ENCODE data around the gene EHMT1. TPM values are rescaled to one million over a fixed set of nuclear protein-coding genes. Genes with fewer than 3 reads are reported as not detected.

EHMT1 gene
- total RNA-seq, 1 donor from 2014 or later, result 82.7 TPM

DNA sequence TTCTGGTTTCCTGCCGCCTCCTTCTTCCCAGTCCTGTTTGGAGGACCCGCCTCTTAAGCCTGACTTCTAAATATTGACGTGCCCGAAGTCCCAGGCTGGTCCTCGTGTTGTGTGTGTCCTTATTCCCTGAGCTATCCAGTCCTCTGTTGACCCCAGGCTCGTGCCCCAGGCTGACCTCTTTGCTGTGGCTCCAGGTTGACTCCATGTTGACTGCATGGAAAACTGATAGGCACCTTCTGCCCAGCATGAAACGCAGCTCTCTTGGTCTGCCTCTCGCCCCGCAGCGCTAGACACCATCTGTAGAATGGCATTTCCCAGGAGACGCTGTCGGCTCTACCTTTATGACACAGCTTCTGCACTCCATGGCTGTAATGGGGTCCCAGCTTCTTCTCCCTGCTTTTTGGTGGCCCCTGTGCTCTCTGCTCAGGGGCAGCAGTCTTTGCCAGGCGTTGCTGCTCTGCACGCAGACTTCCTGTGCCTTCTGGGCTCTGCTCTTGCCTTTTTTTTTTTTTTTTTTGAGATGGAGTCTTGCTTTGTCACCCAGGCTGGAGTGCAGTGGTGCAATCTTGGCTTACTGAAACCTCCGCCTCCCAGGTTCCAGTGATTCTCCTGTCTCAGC lies 28.4 kb downstream of the EHMT1 start:
- H3K4me1 ChIP-seq, result no peaks in the 10 kb centered on the region
- peak; percentile 38 for DNase-seq
- no peak overlapping the region for H3K27ac ChIP-seq
- intact Hi-C loops (cut with DNase I), result no loop called here
- peaks cover 12% of the 10 kb centered on the region for H3K36me3 ChIP-seq
- H3K27me3 ChIP-seq, result no peaks in the 10 kb centered on the region
- no peaks in the 10 kb centered on the region for H3K9me3 ChIP-seq
- ATAC-seq, result peak; percentile 39
- TF ChIP-seq CTCF (IDR thresholded peaks at IDR 0.05), result no peak
- H3K4me3 ChIP-seq, result no peak overlapping the region

DNA sequence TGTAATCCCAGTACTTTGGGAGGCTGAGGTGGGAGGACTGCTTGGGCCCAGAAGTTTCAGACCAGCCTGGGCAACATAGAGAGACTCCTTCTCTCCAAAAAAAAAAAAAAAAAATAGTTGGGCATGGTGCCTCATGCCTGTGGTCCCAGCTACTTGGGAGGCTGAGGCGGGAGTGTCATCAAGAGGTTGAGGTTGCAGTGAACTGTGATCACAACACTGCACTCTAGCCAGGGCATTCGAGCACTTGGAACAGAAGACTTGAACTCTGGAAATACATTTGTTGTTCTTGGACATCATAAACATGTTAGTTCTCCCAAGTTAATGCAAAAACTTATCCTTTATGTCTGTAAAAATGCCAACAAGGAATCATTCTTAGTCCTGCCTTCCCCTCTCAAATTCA lies 29.6 kb downstream of the EHMT1 start:
- no peak overlapping the region for H3K27ac ChIP-seq
- ATAC-seq (no peak), DNase-seq (peak; percentile 8)
- H3K4me1 ChIP-seq, result no peaks in the 10 kb centered on the region
- TF ChIP-seq CTCF (IDR thresholded peaks at IDR 0.05), result no peak
- no peaks in the 10 kb centered on the region for H3K9me3 ChIP-seq
- intact Hi-C loops (cut with DNase I), result no loop called here
- H3K4me3 ChIP-seq, result no peak overlapping the region
- H3K36me3 ChIP-seq, result peaks cover 15% of the 10 kb centered on the region
- no peaks in the 10 kb centered on the region for H3K27me3 ChIP-seq

- no peaks in the 10 kb centered on the region for H3K9me3 ChIP-seq
- intact Hi-C loops (cut with DNase I), result no loop called here
- TF ChIP-seq CTCF (IDR thresholded peaks at IDR 0.05), result no peak
- ATAC-seq (no peak), DNase-seq (peak; percentile 27)
- H3K27ac ChIP-seq, result no peak overlapping the region
- H3K4me1 ChIP-seq, result no peaks in the 10 kb centered on the region
- H3K27me3 ChIP-seq, result no peaks in the 10 kb centered on the region
- no peak overlapping the region for H3K4me3 ChIP-seq
- H3K36me3 ChIP-seq, result peaks cover 15% of the 10 kb centered on the region
Measured at GRCh38 chr9:137649553-137649952, 30.7 kb downstream of the EHMT1 start.

DNA sequence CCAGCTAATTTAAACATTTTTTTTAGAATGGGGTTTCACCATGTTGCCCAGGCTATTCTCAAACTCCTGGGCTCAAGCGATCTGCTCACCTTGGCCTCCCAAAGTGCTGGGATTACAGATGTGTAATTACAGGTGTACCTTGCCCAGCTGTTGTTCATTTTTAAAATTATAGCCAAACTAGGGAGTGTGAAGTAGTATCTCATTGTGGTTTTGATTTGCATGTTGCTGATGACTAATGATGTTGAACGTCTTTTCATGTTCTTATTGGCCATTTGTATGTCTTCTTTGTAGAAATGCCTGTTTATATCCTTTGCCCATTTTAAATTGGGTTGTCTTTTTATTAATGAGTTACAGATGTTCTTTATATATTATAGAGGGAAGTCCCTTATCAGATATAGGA lies 31.5 kb downstream of the EHMT1 start:
- Histone ChIP-seq H3K27me3 (no peaks in the 10 kb centered on the region), H3K36me3 (peaks cover 18% of the 10 kb centered on the region), H3K9me3 (no peaks in the 10 kb centered on the region), H3K4me3 (no peak overlapping the region), H3K4me1 (no peaks in the 10 kb centered on the region), H3K27ac (no peak overlapping the region)
- TF ChIP-seq CTCF (IDR thresholded peaks at IDR 0.05), result no peak
- no peak for DNase-seq
- intact Hi-C loops (cut with DNase I), result no loop called here
- ATAC-seq, result no peak

DNA sequence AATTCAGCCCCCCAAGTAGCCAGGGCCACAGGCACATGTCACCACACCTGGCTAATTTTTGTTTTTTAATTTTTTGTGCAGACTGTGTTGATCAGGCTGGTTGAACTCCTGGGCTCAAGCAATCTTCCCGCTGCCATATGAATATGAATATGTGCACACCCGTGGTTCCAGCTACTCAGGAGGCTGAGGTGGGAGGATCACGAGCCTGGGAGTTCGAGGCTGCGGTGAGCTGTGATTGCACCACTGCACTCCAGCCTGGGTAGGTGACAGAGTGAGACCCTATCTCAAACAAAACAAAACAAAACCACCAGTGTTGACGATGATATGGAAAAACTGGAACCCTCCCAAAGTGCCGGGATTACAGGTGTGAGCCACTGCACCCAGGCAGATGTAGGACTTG lies 32.0 kb downstream of the EHMT1 start:
- Histone ChIP-seq H3K27me3 (no peaks in the 10 kb centered on the region), H3K4me1 (no peaks in the 10 kb centered on the region), H3K36me3 (peaks cover 22% of the 10 kb centered on the region), H3K27ac (no peak overlapping the region), H3K4me3 (no peak overlapping the region), H3K9me3 (no peaks in the 10 kb centered on the region)
- DNase-seq (peak; percentile 20), ATAC-seq (no peak)
- TF ChIP-seq CTCF (IDR thresholded peaks at IDR 0.05), result no peak
- intact Hi-C loops (cut with DNase I), result no loop called here

- TF ChIP-seq CTCF (IDR thresholded peaks at IDR 0.05), result no peak
- H3K4me1 ChIP-seq, result no peaks in the 10 kb centered on the region
- H3K27ac ChIP-seq, result no peak overlapping the region
- ATAC-seq (no peak), DNase-seq (peak; percentile 18)
- intact Hi-C loops (cut with DNase I), result no loop called here
- no peak overlapping the region for H3K4me3 ChIP-seq
- H3K9me3 ChIP-seq, result no peaks in the 10 kb centered on the region
- H3K27me3 ChIP-seq, result no peaks in the 10 kb centered on the region
- H3K36me3 ChIP-seq, result peaks cover 17% of the 10 kb centered on the region
Measured at GRCh38 chr9:137656416-137656815, 37.6 kb downstream of the EHMT1 start.

All from upper lobe of right lung (tissue), 1 donor.